MCF 10A (cell line): ENCODE results near the gene FAM83E. TPM values are rescaled to one million over a fixed set of nuclear protein-coding genes. Genes with fewer than 3 reads are reported as not detected.

Source experiments
- BruUV-seq: library from RNA; stranded (reverse); fragments of 400-500 nt; replicated peaks from 2 replicates; lab custom pipeline; 2021; lab: Mats Ljungman, UMichigan
- CTCF ChIA-PET: fragments of 300-600 bp; sonication (Branson Sonifier 250); formaldehyde crosslinking; extraction: SDS; loops from one replicate; lab custom pipeline; 2021; ENCODE audit warnings: antibody characterized with exemption, inconsistent platforms; lab: Yijun Ruan, JAX
- POLR2A ChIA-PET: fragments of 300-600, 350-650 bp; sonication (Branson Sonifier 250); formaldehyde crosslinking; extraction: SDS; loops from one replicate; lab custom pipeline; 2020; ENCODE audit warnings: antibody characterized with exemption, inconsistent platforms; lab: Yijun Ruan, JAX
- DNase-seq: peaks from one replicate; pipeline ENCODE4 v3.0.0-alpha.2; 2018; ENCODE audit not compliant: unreplicated experiment
- H3K27ac Mint-ChIP-seq: one replicate; pipeline ENCODE4 v1.8.0; 2022; ENCODE audit warnings: mild to moderate bottlenecking, low read depth, mixed read lengths; ENCODE audit not compliant: unreplicated experiment
- H3K27me3 Mint-ChIP-seq: one replicate; pipeline ENCODE4 v1.8.0; 2022; ENCODE audit warnings: mixed read lengths; ENCODE audit not compliant: insufficient read depth, unreplicated experiment
- H3K36me3 Mint-ChIP-seq: one replicate; pipeline ENCODE4 v1.8.0; 2022; ENCODE audit warnings: mild to moderate bottlenecking, moderate library complexity, mixed read lengths; ENCODE audit not compliant: insufficient read depth, unreplicated experiment
- H3K4me1 Mint-ChIP-seq: one replicate; pipeline ENCODE4 v1.8.0; 2022; ENCODE audit warnings: mixed read lengths; ENCODE audit not compliant: insufficient read depth, unreplicated experiment
- H3K4me3 Mint-ChIP-seq: one replicate; pipeline ENCODE4 v1.8.0; 2022; ENCODE audit warnings: mild to moderate bottlenecking, moderate library complexity, mixed read lengths; ENCODE audit not compliant: unreplicated experiment
- H3K9me3 Mint-ChIP-seq: one replicate; pipeline ENCODE4 v1.8.0; 2022; ENCODE audit warnings: mixed read lengths; ENCODE audit not compliant: unreplicated experiment
- CTCF ChIP-seq: fragments of 200-600 bp; IDR thresholded peaks from one replicate; pipeline ENCODE4 v1.8.0; 2022; ENCODE audit warnings: antibody characterized with exemption, mild to moderate bottlenecking; ENCODE audit not compliant: unreplicated experiment
- intact Hi-C: fragments of 100-400 bp; cut with micrococcal nuclease; formaldehyde crosslinking; loops from 2 replicates; pipeline ENCODE4 v1.14.1; 2022
- total RNA-seq: library from RNA; stranded (reverse); gene quantifications from 2 replicates; pipeline ENCODE4 v1.2.3, GENCODE V29; 2022

FAM83E gene
- total RNA-seq, 1 experiment from 2014 or later, result 0.89 TPM

- H3K9me3 Mint-ChIP-seq, result no peaks in the 10 kb centered on the region
- H3K27ac Mint-ChIP-seq, result no peak overlapping the region
- ChIA-PET CTCF (no interaction called here), POLR2A (interaction anchor here (0.7 to 7.2 kb wide), 7 partner anchors 12 to 183 kb away, joined by 3 to 108 read pairs (median 3); no protein-coding TSS in a partner anchor)
- H3K36me3 Mint-ChIP-seq, result peaks cover 57% of the 10 kb centered on the region
- no peak for DNase-seq
- H3K4me1 Mint-ChIP-seq, result peaks cover 35% of the 10 kb centered on the region
- BruUV-seq, result no TSS peak
- no peak for TF ChIP-seq CTCF
- H3K27me3 Mint-ChIP-seq, result no peaks in the 10 kb centered on the region
- intact Hi-C loops, result no loop called here
- H3K4me3 Mint-ChIP-seq, result peak overlapping the region; percentile 87
Measured at GRCh38 chr19:48613852-48614435, 932 bp downstream of the FAM83E start.

- CTCF ChIA-PET, result no interaction called here
- POLR2A ChIA-PET, result interaction anchor here (0.7 to 7.2 kb wide), 5 partner anchors 12 to 144 kb away, joined by 3 to 108 read pairs (median 3); no protein-coding TSS in a partner anchor
Measured at GRCh38 chr19:48613024-48613851, 1.6 kb downstream of the FAM83E start.

GRCh38 chr19:48611872-48612271, 3.0 kb downstream of the FAM83E start:
- BruUV-seq, result no TSS peak
- H3K36me3 Mint-ChIP-seq, result peaks cover 36% of the 10 kb centered on the region
- TF ChIP-seq CTCF, result no peak
- peaks cover 31% of the 10 kb centered on the region for H3K4me1 Mint-ChIP-seq
- DNase-seq, result no peak
- no peaks in the 10 kb centered on the region for H3K27me3 Mint-ChIP-seq
- CTCF ChIA-PET, result interaction anchor here (0.6 kb wide), 1 partner anchor 807 kb away, joined by 3 read pairs; no protein-coding TSS in a partner anchor
- POLR2A ChIA-PET, result no interaction called here
- intact Hi-C loops, result no loop called here
- H3K9me3 Mint-ChIP-seq, result no peaks in the 10 kb centered on the region
- H3K27ac Mint-ChIP-seq, result no peak overlapping the region
- no peak overlapping the region for H3K4me3 Mint-ChIP-seq

More at GRCh38 chr19:48613024-48613851, 1.6 kb downstream of the FAM83E start:
- Mint-ChIP-seq H3K27me3 (no peaks in the 10 kb centered on the region), H3K9me3 (no peaks in the 10 kb centered on the region), H3K27ac (no peak overlapping the region), H3K36me3 (peaks cover 50% of the 10 kb centered on the region), H3K4me1 (peaks cover 35% of the 10 kb centered on the region), H3K4me3 (no peak overlapping the region)
- BruUV-seq, result no TSS peak
- DNase-seq, result peak; percentile 95
- TF ChIP-seq CTCF, result no peak
- intact Hi-C loops, result no loop called here

GRCh38 chr19:48609571-48610108, 5.2 kb downstream of the FAM83E start:
- H3K36me3 Mint-ChIP-seq, result peaks cover 14% of the 10 kb centered on the region

More at GRCh38 chr19:48609571-48610108, 5.2 kb downstream of the FAM83E start:
- no TSS peak for BruUV-seq
- POLR2A ChIA-PET, result interaction anchor here (0.7 to 3.0 kb wide), 3 partner anchors 9 to 42 kb away, joined by 3 to 19 read pairs (median 4); partner anchors contain the start of genes RPL18 and SPHK2
- Mint-ChIP-seq H3K4me1 (peaks cover 13% of the 10 kb centered on the region), H3K4me3 (no peak overlapping the region), H3K27me3 (no peaks in the 10 kb centered on the region), H3K9me3 (no peaks in the 10 kb centered on the region), H3K27ac (no peak overlapping the region)
- intact Hi-C loops, result no loop called here
- TF ChIP-seq CTCF, result no peak
- CTCF ChIA-PET, result interaction anchor here (0.6 to 2.8 kb wide), 7 partner anchors 22 to 284 kb away, joined by 3 to 17 read pairs (median 4); partner anchors contain the start of gene EMP3
- no peak for DNase-seq
